HG02759 (cell line): ENCODE data around the gene NPIPB6.
"Not testable (repeated sequence)": the region's sequence is repeated elsewhere in the genome, so short reads cannot be mapped to it uniquely, and the experiment has no call there.

Experiments
- ATAC-seq: cut with Tn5 transposase; IDR thresholded peaks from one replicate; pipeline ENCODE4 v1.9.1; 2021; ENCODE audit warnings: mild to moderate bottlenecking, moderate library complexity; ENCODE audit not compliant: unreplicated experiment

Gene NPIPB6

GRCh38 chr16:28363408-28363807 lies at the start of gene NPIPB6:
TSS of gene NPIPB6 (minus strand) at chr16:28363508. CDS start at chr16:28362822, 686 bp downstream.
- ATAC-seq: not testable (repeated sequence)

GRCh38 chr16:28403220-28404072 lies 40.1 kb upstream of the NPIPB6 start, which contains the start of gene EIF3CL:
TSS of gene EIF3CL (minus strand) at chr16:28403841. CDS start at chr16:28403618, 223 bp downstream.
- peak; percentile 98 for ATAC-seq

DNA sequence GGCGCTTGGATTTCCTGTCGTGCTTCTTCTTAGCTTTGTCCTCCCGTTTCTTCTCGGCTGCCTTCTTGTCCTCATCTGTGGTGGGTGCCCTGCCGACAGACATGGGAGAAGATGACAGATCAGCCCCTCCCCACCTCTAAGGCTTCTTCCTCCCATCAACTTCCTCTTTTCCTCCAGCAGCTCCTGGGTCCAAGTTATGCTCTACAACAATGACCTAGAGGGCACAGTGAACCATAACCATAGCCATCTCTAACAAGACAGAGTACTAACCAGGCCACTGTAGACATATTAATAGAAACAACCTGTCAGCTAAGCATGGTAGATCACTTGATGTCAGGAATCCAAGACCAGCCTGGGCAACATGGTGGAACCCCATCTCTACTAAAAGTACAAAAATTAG lies 28.7 kb upstream of the NPIPB6 start:
- not testable (repeated sequence) for ATAC-seq

- ATAC-seq: not testable (repeated sequence)
Measured at GRCh38 chr16:28382177-28382867, 19.0 kb upstream of the NPIPB6 start.

GRCh38 chr16:28377822-28378221 lies 14.5 kb upstream of the NPIPB6 start:
- not testable (repeated sequence) for ATAC-seq

DNA sequence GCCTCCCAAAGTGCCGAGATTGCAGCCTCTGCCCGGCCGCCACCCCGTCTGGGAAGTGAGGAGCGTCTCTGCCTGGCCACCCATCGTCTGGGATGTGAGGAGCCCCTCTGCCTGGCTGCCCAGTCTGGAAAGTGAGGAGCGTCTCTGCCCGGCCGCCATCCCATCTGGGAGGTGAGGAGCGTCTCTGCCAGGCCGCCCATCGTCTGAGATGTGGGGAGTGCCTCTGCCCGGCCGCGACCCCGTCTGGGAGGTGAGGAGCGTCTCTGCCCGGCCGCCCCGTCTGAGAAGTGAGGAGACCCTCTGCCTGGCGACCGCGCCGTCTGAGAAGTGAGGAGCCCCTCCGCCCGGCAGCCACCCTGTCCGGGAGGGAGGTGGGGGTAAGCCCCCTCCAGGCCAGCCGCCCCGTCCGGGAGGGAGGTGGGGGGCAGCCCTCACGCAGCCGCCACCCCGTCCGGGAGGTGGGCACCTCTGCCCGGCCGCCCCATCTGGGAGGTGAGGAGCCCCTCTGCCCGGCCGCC lies 13.9 kb upstream of the NPIPB6 start:
- not testable (repeated sequence) for ATAC-seq

DNA sequence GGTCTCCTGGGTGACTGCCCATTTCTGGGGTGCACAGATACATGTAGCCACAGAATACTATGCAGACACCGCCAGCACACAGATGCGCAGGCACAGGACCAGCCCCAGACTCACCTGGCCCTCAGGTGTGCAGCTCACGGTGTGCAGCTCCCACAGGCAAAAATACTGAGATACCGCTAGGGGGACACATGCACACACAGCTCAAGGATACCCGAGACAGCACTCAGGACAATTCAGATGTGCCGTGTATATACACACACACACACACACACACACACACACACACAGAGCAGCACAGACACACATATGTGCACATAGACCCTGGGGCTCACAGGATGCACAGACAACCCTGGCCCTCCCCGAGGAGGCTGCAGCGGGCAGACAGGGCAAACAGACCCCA lies 11.8 kb upstream of the NPIPB6 start:
- ATAC-seq: not testable (repeated sequence)

DNA sequence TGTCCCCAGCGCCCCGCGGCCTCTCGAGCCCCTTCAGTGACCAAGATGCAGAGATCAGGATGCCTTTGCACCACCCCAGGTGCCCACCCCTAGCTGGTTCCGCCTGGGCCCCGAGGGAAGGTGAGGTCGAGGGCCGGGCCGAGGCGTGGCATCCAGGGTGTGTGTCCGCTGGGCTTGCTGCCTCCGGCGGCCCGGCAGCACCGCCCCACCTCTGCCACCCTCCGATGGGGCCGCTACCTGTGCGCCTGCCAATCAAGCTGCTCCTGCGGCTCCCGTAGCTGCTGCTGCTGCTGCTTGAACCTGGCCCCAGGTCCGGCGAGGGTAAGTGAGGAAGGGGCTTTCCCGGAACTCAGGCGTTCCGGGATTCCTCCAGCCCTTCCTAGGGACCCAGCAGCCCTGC lies 11.0 kb upstream of the NPIPB6 start:
- not testable (repeated sequence) for ATAC-seq

DNA sequence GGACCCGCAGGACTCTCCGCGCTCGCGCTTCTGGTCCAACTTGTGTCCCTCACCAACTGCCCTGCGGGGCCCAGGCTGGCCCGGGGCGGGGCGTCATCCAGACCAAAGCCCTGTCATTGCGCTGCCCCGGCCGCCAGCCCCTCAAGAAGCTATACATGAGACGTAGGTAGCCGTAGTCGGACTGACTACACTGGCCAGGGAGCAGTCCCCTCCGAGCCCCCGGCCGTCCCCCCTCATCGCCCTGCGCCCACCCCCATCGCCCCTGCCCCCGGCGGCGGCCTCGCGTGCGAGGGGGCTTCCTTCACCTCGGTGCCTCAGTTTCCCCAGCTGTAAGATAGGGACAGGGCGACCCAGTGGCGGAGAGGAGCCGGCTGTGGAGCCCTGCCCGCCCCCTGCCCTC lies 4.6 kb upstream of the NPIPB6 start:
- ATAC-seq: not testable (repeated sequence)

GRCh38 chr16:28364268-28365173 lies 1.2 kb upstream of the NPIPB6 start:
- peak; percentile 97 for ATAC-seq

DNA sequence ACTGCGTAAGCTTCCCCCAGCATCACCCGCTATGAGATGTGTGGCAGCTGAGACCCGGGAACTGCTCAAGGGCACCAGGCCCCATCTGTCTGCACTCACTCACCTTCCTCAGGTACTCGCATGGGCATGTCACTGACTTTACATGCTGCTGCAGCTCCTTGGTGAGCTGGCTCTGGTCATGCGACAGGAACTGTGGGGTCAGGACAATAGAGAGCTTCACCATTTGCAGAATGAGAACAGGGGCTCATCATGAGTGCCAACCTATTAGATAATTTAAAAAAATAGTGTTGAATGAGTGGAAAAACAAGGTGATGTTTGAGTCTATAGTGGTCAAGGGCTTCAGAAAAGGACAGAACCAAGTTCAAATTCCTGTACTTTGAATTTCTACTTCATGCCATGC lies 708 bp downstream of the NPIPB6 start:
- not testable (repeated sequence) for ATAC-seq

DNA sequence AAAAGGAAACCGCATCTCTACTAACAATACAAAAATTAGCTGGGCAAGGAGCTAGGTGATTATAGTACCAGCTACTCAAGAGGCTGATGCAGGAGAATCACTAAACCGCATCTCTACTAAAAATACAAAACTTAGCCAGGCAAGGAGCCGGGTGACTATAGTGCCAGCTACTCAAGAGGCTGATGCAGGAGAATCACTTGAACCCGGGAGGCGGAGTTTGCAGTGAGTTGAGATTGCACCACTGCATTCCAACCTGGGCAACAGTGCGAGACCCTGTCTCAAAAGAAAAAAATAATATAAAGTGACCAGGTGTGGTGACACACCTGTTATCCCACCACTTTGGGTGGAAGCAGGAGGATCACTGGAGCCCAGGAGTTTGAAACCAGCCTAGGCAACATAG lies 25.1 kb downstream of the NPIPB6 start:
- not testable (repeated sequence) for ATAC-seq

GRCh38 chr16:28336940-28337710 lies 26.2 kb downstream of the NPIPB6 start:
- ATAC-seq: not testable (repeated sequence)

DNA sequence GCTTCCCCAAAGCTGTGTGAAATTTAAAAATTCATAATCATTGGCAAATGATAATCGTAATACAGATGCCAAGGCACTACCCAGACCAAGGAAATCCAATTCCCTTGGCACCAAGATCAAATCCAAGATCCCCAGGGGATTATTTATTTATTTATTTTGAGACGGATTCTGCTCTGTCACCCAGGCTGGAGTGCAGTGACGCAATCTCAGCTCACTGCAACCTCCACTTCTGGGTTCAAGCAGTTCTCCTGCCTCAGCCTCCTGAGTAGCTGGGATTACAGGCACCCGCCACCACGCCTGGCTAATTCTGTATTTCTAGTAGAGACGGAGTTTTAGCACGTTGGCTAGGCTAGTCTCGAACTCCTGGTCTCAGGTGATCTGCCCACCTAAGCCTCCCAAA lies 27.6 kb downstream of the NPIPB6 start:
- ATAC-seq: not testable (repeated sequence)

DNA sequence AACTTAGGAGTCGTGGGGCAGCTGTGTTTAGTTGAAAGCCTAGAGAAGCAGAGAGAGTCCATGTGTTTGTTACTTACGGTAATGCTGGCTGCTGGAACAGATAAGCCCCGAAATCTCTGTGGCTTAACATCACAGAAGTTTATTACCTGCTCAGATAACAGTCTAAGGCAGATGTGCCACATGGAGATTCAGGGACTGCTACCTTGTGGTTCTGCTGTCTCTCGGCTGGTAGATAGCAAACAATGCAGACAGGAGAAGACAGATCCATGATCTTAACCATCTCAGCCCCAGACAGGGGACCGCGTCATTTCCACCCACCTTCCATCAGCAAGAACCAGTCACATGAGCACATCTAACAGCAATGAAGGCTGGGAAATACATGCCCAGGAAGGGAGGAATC lies 30.7 kb downstream of the NPIPB6 start:
- ATAC-seq: not testable (repeated sequence)

GRCh38 chr16:28330981-28331380 lies 32.3 kb downstream of the NPIPB6 start:
- ATAC-seq: not testable (repeated sequence)

GRCh38 chr16:28330232-28330631 lies 33.1 kb downstream of the NPIPB6 start:
- ATAC-seq: not testable (repeated sequence)

- ATAC-seq: no peak
Measured at GRCh38 chr16:28326881-28327610, 36.3 kb downstream of the NPIPB6 start.

GRCh38 chr16:28324887-28325279 lies 38.4 kb downstream of the NPIPB6 start:
- ATAC-seq: no peak
